GM21619 (cell line): ENCODE measurements around the gene SRD5A1.

Experiments
- ATAC-seq: cut with Tn5 transposase; IDR thresholded peaks from one replicate; pipeline ENCODE4 v1.9.1; 2021; ENCODE audit not compliant: unreplicated experiment

SRD5A1 gene

GRCh38 chr5:6604341-6604740 is 28.9 kb upstream of the SRD5A1 start:
- ATAC-seq: no peak

GRCh38 chr5:6604946-6605345 is 28.3 kb upstream of the SRD5A1 start:
- no peak for ATAC-seq

- ATAC-seq: no peak
These were observed 26.2 kb upstream of the SRD5A1 start for GRCh38 chr5:6606884-6607558.

GRCh38 chr5:6607559-6607936 is 25.7 kb upstream of the SRD5A1 start:
- no peak for ATAC-seq

GRCh38 chr5:6608016-6608415 is 25.2 kb upstream of the SRD5A1 start:
- no peak for ATAC-seq

- ATAC-seq: no peak
These were observed 21.6 kb upstream of the SRD5A1 start for GRCh38 chr5:6611334-6612256.

- ATAC-seq: no peak
These were observed 18.0 kb upstream of the SRD5A1 start for GRCh38 chr5:6615034-6615815.

GRCh38 chr5:6616632-6617031 is 16.6 kb upstream of the SRD5A1 start:
- no peak for ATAC-seq

GRCh38 chr5:6623228-6623627 is 10.0 kb upstream of the SRD5A1 start:
- ATAC-seq: no peak

- ATAC-seq: no peak
These were observed 9.3 kb upstream of the SRD5A1 start for GRCh38 chr5:6623941-6624340.

- ATAC-seq: no peak
These were observed 6.7 kb upstream of the SRD5A1 start for GRCh38 chr5:6626508-6626907.

- no peak for ATAC-seq
These were observed 1.8 kb upstream of the SRD5A1 start for GRCh38 chr5:6631441-6631840.

- ATAC-seq: peak; percentile 29
These were observed 834 bp upstream of the SRD5A1 start for GRCh38 chr5:6632324-6632887.

- ATAC-seq: peak; percentile 45
These were observed 417 bp downstream of the SRD5A1 start for GRCh38 chr5:6633469-6634245.

- no peak for ATAC-seq
These were observed 1.1 kb downstream of the SRD5A1 start for GRCh38 chr5:6634306-6634705.

GRCh38 chr5:6634788-6635430 is 1.7 kb downstream of the SRD5A1 start:
- no peak for ATAC-seq

GRCh38 chr5:6636293-6636692 is 3.1 kb downstream of the SRD5A1 start:
- no peak for ATAC-seq

GRCh38 chr5:6637022-6637421 is 3.8 kb downstream of the SRD5A1 start:
- no peak for ATAC-seq

- ATAC-seq: no peak
These were observed 4.3 kb downstream of the SRD5A1 start for GRCh38 chr5:6637590-6637989.

- ATAC-seq: no peak
These were observed 5.0 kb downstream of the SRD5A1 start for GRCh38 chr5:6638236-6638635.
